Measurements from ENCODE around the gene DCC.

The DCC gene

DNA sequence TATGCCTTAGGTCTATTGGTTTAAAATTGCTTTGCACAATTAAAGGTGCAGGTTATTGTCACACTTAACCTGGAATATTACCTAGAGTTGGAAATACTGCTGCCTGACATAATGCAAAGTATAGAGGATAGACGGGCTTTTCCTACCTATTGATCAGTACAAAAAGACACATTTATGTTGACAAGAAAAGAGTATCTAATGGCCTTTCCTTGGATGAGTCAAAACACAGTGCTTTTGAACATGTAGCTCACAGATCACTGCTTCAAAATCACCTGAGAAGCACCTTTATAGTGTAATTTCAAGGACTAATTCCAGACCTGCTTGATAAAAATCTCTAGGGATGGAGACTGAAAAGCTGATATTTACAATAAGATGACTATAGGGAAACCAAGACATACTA lies 262.8 kb downstream of the DCC start:
- Histone ChIP-seq H3K36me3 (ENCODE audit: insufficient read depth, low read length) (no peaks in the 10 kb centered on the region), H3K4me1 (ENCODE audit: insufficient read depth, low read length) (no peaks in the 10 kb centered on the region), H3K9me3 (ENCODE audit: insufficient read depth, low read depth, low read length) (no peaks in the 10 kb centered on the region), H3K9ac (ENCODE audit: low read depth, low read length) (no peak overlapping the region), H3K4me3 (ENCODE audit: low read length) (no peak overlapping the region), H3K27me3 (ENCODE audit: insufficient read depth, low read length) (no peaks in the 10 kb centered on the region), H3K27ac (ENCODE audit: low read depth, low read length) (no peak overlapping the region)
- WGBS = 83% methylated on average over 1 of the region's 1 CpG

DNA sequence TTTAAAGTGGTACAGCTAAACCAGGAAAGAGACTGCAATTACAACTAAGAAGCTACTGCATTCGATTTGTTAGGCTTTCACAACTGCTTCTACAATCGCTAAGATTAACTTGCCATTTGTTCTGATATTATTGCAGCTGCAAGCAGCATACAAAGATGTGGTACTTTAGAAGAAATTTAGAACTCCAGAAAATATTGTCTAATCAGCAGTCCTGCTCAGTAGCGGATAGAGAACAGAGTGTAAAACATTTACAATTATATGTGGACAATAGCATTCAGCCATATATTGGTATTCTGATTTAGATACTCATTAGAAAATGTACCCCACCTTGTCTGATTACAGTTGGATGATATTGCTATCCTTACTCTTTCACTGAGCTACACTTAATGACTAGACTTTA lies 265.3 kb downstream of the DCC start:
- no peaks in the 10 kb centered on the region for H3K9me3 ChIP-seq (ENCODE audit: insufficient read depth, low read depth, low read length)
- no peaks in the 10 kb centered on the region for H3K36me3 ChIP-seq (ENCODE audit: insufficient read depth, low read length)
- 94% methylated on average over 2 of the region's 3 CpGs for WGBS
- H3K9ac ChIP-seq (ENCODE audit: low read depth, low read length) = no peak overlapping the region
- H3K4me1 ChIP-seq (ENCODE audit: insufficient read depth, low read length) = no peaks in the 10 kb centered on the region
- H3K27ac ChIP-seq (ENCODE audit: low read depth, low read length) = no peak overlapping the region
- H3K4me3 ChIP-seq (ENCODE audit: low read length) = no peak overlapping the region
- H3K27me3 ChIP-seq (ENCODE audit: insufficient read depth, low read length) = no peaks in the 10 kb centered on the region

- Histone ChIP-seq H3K9ac (ENCODE audit: low read depth, low read length) (no peak overlapping the region), H3K27ac (ENCODE audit: low read depth, low read length) (no peak overlapping the region), H3K4me1 (ENCODE audit: insufficient read depth, low read length) (no peaks in the 10 kb centered on the region), H3K4me3 (ENCODE audit: low read length) (no peak overlapping the region), H3K27me3 (ENCODE audit: insufficient read depth, low read length) (no peaks in the 10 kb centered on the region), H3K9me3 (ENCODE audit: insufficient read depth, low read depth, low read length) (no peaks in the 10 kb centered on the region), H3K36me3 (ENCODE audit: insufficient read depth, low read length) (no peaks in the 10 kb centered on the region)
- no CpG with 5 or more reads among the region's 2 CpGs for WGBS
Observed at GRCh38 chr18:52607985-52608384, 268.0 kb downstream of the DCC start.

DNA sequence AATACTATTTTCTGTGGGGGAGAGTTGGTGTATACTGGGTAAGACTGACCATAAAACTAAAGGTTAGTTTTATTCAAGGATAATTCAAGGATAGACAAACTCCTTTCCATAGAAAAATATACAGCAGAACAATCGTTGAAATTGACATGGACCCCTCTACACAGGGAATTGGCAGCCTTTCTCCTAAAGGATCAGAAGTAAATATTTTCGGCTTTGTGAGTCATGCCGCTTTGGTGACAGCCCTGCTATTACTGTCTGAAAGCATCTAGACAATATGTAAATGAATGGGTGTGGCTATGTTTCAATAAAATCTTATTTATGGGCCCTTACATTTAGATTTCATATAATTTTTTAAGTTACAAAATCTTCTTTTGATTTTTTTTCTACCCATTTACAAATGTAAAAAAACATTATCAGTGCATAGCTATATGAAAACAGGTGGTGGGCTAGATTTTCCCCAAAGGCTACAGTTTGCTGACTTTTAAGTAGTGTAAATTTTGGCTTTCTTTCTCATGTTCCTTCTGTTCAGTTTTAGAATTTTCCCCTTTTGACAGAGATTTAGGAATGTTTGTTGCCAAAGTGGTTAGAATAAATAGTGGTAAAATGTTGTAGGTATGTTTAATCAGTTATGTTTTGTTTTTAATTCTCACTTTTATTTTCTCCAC lies 270.6 kb downstream of the DCC start:
- Histone ChIP-seq H3K4me3 (ENCODE audit: low read length) (no peak overlapping the region), H3K9ac (ENCODE audit: low read depth, low read length) (no peak overlapping the region), H3K27ac (ENCODE audit: low read depth, low read length) (no peak overlapping the region), H3K27me3 (ENCODE audit: insufficient read depth, low read length) (no peaks in the 10 kb centered on the region), H3K9me3 (ENCODE audit: insufficient read depth, low read depth, low read length) (no peaks in the 10 kb centered on the region), H3K36me3 (ENCODE audit: insufficient read depth, low read length) (no peaks in the 10 kb centered on the region), H3K4me1 (ENCODE audit: insufficient read depth, low read length) (peaks cover 11% of the 10 kb centered on the region)
- 94% methylated on average over 3 of the region's 3 CpGs for WGBS

DNA sequence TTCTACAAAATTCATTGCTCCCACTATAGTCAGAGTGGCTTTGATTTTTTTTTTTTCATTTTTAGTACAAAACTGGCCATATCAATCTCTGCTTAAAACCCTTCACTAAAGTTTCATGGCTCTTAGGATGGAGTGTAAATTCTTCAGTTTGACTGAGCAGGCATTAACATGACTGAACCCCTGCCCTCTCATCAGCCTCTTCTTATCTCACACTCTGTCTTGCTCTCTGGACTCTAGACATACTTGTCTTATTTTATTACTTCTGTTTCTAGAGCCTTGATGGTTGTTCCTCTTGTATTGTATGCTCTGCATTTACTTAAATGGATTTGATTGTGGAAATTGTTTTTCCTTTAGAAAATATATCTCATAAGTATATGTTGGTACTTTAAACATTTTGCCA lies 272.4 kb downstream of the DCC start:
- Histone ChIP-seq H3K9me3 (ENCODE audit: insufficient read depth, low read depth, low read length) (no peaks in the 10 kb centered on the region), H3K36me3 (ENCODE audit: insufficient read depth, low read length) (no peaks in the 10 kb centered on the region), H3K4me3 (ENCODE audit: low read length) (no peak overlapping the region), H3K27me3 (ENCODE audit: insufficient read depth, low read length) (no peaks in the 10 kb centered on the region), H3K27ac (ENCODE audit: low read depth, low read length) (no peak overlapping the region), H3K4me1 (ENCODE audit: insufficient read depth, low read length) (peaks cover 14% of the 10 kb centered on the region), H3K9ac (ENCODE audit: low read depth, low read length) (no peak overlapping the region)

DNA sequence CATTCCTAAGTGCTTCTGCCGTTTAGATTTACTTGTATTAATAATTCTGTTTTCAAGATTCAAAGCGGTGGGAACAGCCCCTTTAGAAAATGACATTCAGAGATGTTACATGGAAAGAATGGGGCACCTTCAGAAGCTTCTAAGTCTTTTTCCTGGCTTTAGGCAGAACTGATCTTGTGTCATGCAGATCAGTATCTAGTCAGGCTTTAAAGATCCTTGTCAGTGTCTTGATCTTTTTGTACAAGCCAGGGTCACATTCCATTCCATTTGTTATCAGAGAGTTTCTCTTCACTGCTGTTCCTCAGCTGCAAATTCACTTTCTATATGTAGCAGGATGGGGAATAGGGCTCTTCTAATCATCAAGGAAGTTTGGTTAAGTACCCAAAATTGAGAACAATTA lies 275.3 kb downstream of the DCC start:
- H3K4me3 ChIP-seq (ENCODE audit: low read length) = no peak overlapping the region
- no peak overlapping the region for H3K9ac ChIP-seq (ENCODE audit: low read depth, low read length)
- no peaks in the 10 kb centered on the region for H3K36me3 ChIP-seq (ENCODE audit: insufficient read depth, low read length)
- H3K4me1 ChIP-seq (ENCODE audit: insufficient read depth, low read length) = peaks cover 14% of the 10 kb centered on the region
- no peak overlapping the region for H3K27ac ChIP-seq (ENCODE audit: low read depth, low read length)
- no peaks in the 10 kb centered on the region for H3K27me3 ChIP-seq (ENCODE audit: insufficient read depth, low read length)
- no peaks in the 10 kb centered on the region for H3K9me3 ChIP-seq (ENCODE audit: insufficient read depth, low read depth, low read length)
- WGBS = 80% methylated on average over 2 of the region's 2 CpGs

GRCh38 chr18:52615943-52616342 lies 275.9 kb downstream of the DCC start:
- 88% methylated on average over 1 of the region's 3 CpGs for WGBS
- Histone ChIP-seq H3K27ac (ENCODE audit: low read depth, low read length) (no peak overlapping the region), H3K36me3 (ENCODE audit: insufficient read depth, low read length) (no peaks in the 10 kb centered on the region), H3K9me3 (ENCODE audit: insufficient read depth, low read depth, low read length) (no peaks in the 10 kb centered on the region), H3K9ac (ENCODE audit: low read depth, low read length) (no peak overlapping the region), H3K4me3 (ENCODE audit: low read length) (no peak overlapping the region), H3K27me3 (ENCODE audit: insufficient read depth, low read length) (no peaks in the 10 kb centered on the region), H3K4me1 (ENCODE audit: insufficient read depth, low read length) (peaks cover 14% of the 10 kb centered on the region)

DNA sequence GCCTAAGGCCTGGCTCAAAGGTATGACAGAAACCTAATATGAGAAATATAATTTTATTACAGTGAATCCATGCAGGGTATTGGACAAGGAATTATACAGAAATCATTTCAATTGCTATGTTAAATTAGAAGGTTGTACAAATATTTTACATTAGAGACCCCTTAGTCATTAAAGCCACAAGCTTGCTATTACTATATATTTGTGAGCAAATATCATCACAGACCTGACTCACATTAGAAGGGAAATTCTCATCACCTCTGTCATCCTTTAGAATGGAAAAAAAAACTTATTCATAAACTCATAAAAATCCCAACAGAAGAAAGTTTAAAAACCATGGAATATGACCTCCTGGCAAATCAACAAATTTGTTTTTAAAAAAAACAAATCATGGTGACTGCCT lies 277.9 kb downstream of the DCC start:
- Histone ChIP-seq H3K4me3 (ENCODE audit: low read length) (no peak overlapping the region), H3K4me1 (ENCODE audit: insufficient read depth, low read length) (peaks cover 15% of the 10 kb centered on the region), H3K9me3 (ENCODE audit: insufficient read depth, low read depth, low read length) (no peaks in the 10 kb centered on the region), H3K27me3 (ENCODE audit: insufficient read depth, low read length) (no peaks in the 10 kb centered on the region), H3K9ac (ENCODE audit: low read depth, low read length) (no peak overlapping the region), H3K36me3 (ENCODE audit: insufficient read depth, low read length) (no peaks in the 10 kb centered on the region), H3K27ac (ENCODE audit: low read depth, low read length) (no peak overlapping the region)

GRCh38 chr18:52620926-52621439 lies 281.0 kb downstream of the DCC start:
- Histone ChIP-seq H3K9me3 (ENCODE audit: insufficient read depth, low read depth, low read length) (no peaks in the 10 kb centered on the region), H3K9ac (ENCODE audit: low read depth, low read length) (no peak overlapping the region), H3K27me3 (ENCODE audit: insufficient read depth, low read length) (no peaks in the 10 kb centered on the region), H3K4me1 (ENCODE audit: insufficient read depth, low read length) (peaks cover 10% of the 10 kb centered on the region), H3K36me3 (ENCODE audit: insufficient read depth, low read length) (no peaks in the 10 kb centered on the region), H3K4me3 (ENCODE audit: low read length) (no peak overlapping the region), H3K27ac (ENCODE audit: low read depth, low read length) (no peak overlapping the region)
- WGBS = 93% methylated on average over 2 of the region's 3 CpGs

- Histone ChIP-seq H3K9ac (ENCODE audit: low read depth, low read length) (no peak overlapping the region), H3K27ac (ENCODE audit: low read depth, low read length) (no peak overlapping the region), H3K4me1 (ENCODE audit: insufficient read depth, low read length) (peaks cover 10% of the 10 kb centered on the region), H3K4me3 (ENCODE audit: low read length) (no peak overlapping the region), H3K9me3 (ENCODE audit: insufficient read depth, low read depth, low read length) (no peaks in the 10 kb centered on the region), H3K27me3 (ENCODE audit: insufficient read depth, low read length) (no peaks in the 10 kb centered on the region), H3K36me3 (ENCODE audit: insufficient read depth, low read length) (no peaks in the 10 kb centered on the region)
- 96% methylated on average over 5 of the region's 5 CpGs for WGBS
Observed at GRCh38 chr18:52624702-52625101, 284.7 kb downstream of the DCC start.

DNA sequence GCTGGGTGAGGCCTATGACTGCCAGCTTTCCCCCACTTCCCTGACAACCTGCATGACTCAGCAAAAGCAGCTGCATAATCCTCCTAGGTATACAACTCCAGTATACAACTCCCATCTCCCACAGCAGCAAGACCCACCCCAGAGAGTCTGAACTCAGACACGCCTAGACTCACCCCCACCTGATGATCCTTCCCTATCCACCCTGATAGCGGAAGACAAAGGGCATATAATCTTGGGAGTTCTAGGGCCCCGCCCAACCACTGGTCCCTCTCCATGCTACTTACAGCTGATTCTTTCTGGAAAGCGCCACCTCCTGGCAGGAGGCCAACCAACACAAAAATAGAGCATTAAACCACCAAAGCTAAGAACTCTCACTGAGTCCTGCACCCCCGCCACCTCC lies 296.5 kb downstream of the DCC start:
- H3K4me3 ChIP-seq (ENCODE audit: low read length) = no peak overlapping the region
- H3K4me1 ChIP-seq (ENCODE audit: insufficient read depth, low read length) = no peaks in the 10 kb centered on the region
- no peak overlapping the region for H3K9ac ChIP-seq (ENCODE audit: low read depth, low read length)
- H3K36me3 ChIP-seq (ENCODE audit: insufficient read depth, low read length) = no peaks in the 10 kb centered on the region
- no peaks in the 10 kb centered on the region for H3K9me3 ChIP-seq (ENCODE audit: insufficient read depth, low read depth, low read length)
- H3K27ac ChIP-seq (ENCODE audit: low read depth, low read length) = no peak overlapping the region
- no peaks in the 10 kb centered on the region for H3K27me3 ChIP-seq (ENCODE audit: insufficient read depth, low read length)
- 96% methylated on average over 5 of the region's 5 CpGs for WGBS

DNA sequence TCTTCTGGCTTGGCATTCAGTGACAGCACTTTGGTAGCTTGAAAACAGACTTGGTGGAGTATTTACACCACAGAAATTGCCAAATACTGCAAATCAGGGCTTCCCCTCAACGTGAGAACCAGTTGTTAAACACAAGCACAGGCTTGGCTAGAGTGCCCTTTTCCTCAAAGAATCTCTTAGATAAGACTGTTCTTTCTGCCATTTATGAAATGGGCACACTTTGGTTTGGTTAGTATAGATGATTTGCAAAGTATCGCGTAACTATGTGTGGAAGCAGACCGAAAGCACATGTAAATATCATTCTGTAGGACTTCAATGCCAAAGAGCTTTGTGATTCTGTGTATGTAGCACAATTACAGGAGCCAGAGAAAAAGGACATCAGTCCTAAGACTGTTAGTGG lies 308.2 kb downstream of the DCC start:
- no peaks in the 10 kb centered on the region for H3K4me1 ChIP-seq (ENCODE audit: insufficient read depth, low read length)
- WGBS = 92% methylated on average over 4 of the region's 4 CpGs
- H3K9ac ChIP-seq (ENCODE audit: low read depth, low read length) = no peak overlapping the region
- no peaks in the 10 kb centered on the region for H3K36me3 ChIP-seq (ENCODE audit: insufficient read depth, low read length)
- H3K27ac ChIP-seq (ENCODE audit: low read depth, low read length) = no peak overlapping the region
- no peaks in the 10 kb centered on the region for H3K9me3 ChIP-seq (ENCODE audit: insufficient read depth, low read depth, low read length)
- no peaks in the 10 kb centered on the region for H3K27me3 ChIP-seq (ENCODE audit: insufficient read depth, low read length)
- no peak overlapping the region for H3K4me3 ChIP-seq (ENCODE audit: low read length)

Data from HUES64 (cell line).